ENCODE measurements around the gene RFX4. TPM values are rescaled to one million over a fixed set of nuclear protein-coding genes. Genes with fewer than 3 reads are reported as not detected.

RFX4 gene
- total and polyA plus RNA-seq, 2 of the 8 experiments (the other 6 are each of a cell fraction or from before 2014, with no cell fraction given) = 0.06 TPM; not detected in 1

GRCh38 chr12:106783515-106783914 lies 200.7 kb downstream of the RFX4 start:
- no peak overlapping the region for H2BK20ac ChIP-seq (ENCODE audit: low read length)

More at GRCh38 chr12:106783515-106783914, 200.7 kb downstream of the RFX4 start:
- Histone ChIP-seq H3K36me3 (ENCODE audit: control insufficient read depth in 2 of 4, insufficient read depth in 4 of 4, low read length in 3 of 4) (peaks cover 0 to 26% (median 8%) of the 10 kb centered on the region in 4 experiments; a peak in 5 of 8 replicates), H3K4me1 (replicated peaks in 1 of 4; ENCODE audit: control insufficient read depth in 3 of 4, insufficient read depth in 4 of 4, low read length in 3 of 4) (peaks cover 0 to 9% (median 3%) of the 10 kb centered on the region in 4 experiments; a peak in 3 of 7 replicates), H3K56ac (replicated peaks; ENCODE audit: insufficient read length, low read depth, low read length) (no peak overlapping the region), H3K9ac (replicated peaks in 1 of 4; ENCODE audit: extremely low read depth in 1 of 4, low read depth in 3 of 4, low read length in 3 of 4) (no peak overlapping the region), H3K27ac (ENCODE audit: low read depth, low read length) (no peak overlapping the region), H3K9me3 (ENCODE audit: insufficient read depth in 2 of 2, low read depth in 1 of 2, low read length in 1 of 2) (no peaks in the 10 kb centered on the region), H2BK12ac (ENCODE audit: low read depth, low read length) (no peak overlapping the region), H4K91ac (replicated peaks; ENCODE audit: insufficient read length, low read length) (no peak overlapping the region), H3K18ac (ENCODE audit: extremely low read depth, low read length) (no peak overlapping the region), H2BK15ac (ENCODE audit: low read length) (no peak overlapping the region), H3K79me1 (ENCODE audit: low read depth, low read length) (peaks cover 5% of the 10 kb centered on the region; the same call in 1 of the 2 replicates), H4K5ac (ENCODE audit: insufficient read length, low read depth, low read length) (no peak overlapping the region), H3K27me3 (replicated peaks in 1 of 4; ENCODE audit: control insufficient read depth in 3 of 4, extremely low read depth in 1 of 4, insufficient read depth in 3 of 4, low read length in 3 of 4) (no peaks in the 10 kb centered on the region), H2BK120ac (replicated peaks; ENCODE audit: low read depth, low read length) (no peak overlapping the region), H3K4me3 (ENCODE audit: extremely low read depth in 1 of 4, insufficient read depth in 2 of 4, low read depth in 3 of 4, low read length in 4 of 4) (no peak overlapping the region), H3K4me2 (ENCODE audit: insufficient read depth in 1 of 2, low read depth in 2 of 2, low read length in 2 of 2) (no peak overlapping the region), H3K4ac (replicated peaks; ENCODE audit: insufficient read length, low read depth, low read length) (no peak overlapping the region), H2AK5ac (ENCODE audit: low read depth, low read length) (no peak overlapping the region), H4K8ac (ENCODE audit: extremely low read depth, insufficient read depth, low read length) (no peak overlapping the region), H4K20me1 (replicated peaks in 1 of 2; ENCODE audit: control insufficient read depth in 1 of 2, insufficient read depth in 2 of 2, low read length in 2 of 2) (peaks cover 3 to 6% of the 10 kb centered on the region in 2 experiments), H3K23me2 (ENCODE audit: low read depth, low read length) (no peaks in the 10 kb centered on the region), H2AFZ (ENCODE audit: low read length) (no peak overlapping the region), H2BK5ac (ENCODE audit: low read depth, low read length) (no peak overlapping the region), H3K79me2 (ENCODE audit: control insufficient read depth in 1 of 2, insufficient read depth in 2 of 2, low read length in 2 of 2) (peaks cover 3 to 73% of the 10 kb centered on the region in 2 experiments; a peak in 3 of 4 replicates), H3K14ac (ENCODE audit: insufficient read length) (no peak overlapping the region), H3K23ac (ENCODE audit: insufficient read length) (no peak overlapping the region)
- FAIRE-seq = no peak
- TF ChIP-seq JUND (IDR thresholded peaks at IDR 0.05; ENCODE audit: low read length) (no peak), KDM5A (IDR thresholded peaks at IDR 0.05; ENCODE audit: low read length) (no peak), GABPA (IDR thresholded peaks at IDR 0.05; ENCODE audit: borderline replicate concordance, insufficient read depth, low read length) (no peak), CREB1 (IDR thresholded peaks at IDR 0.05) (no peak), POU5F1 (IDR thresholded peaks at IDR 0.05; ENCODE audit: low read depth, low read length) (no peak)
- ChIA-PET POLR2A (ENCODE audit: partially characterized antibody) (interaction anchor here (1.6 kb wide), 1 partner anchor 11 kb away, joined by 3 read pairs; no protein-coding TSS in a partner anchor), CTCF (ENCODE audit: partially characterized antibody) (interaction anchor here (1.0 kb wide), 1 partner anchor 32 kb away, joined by 3 read pairs; no protein-coding TSS in a partner anchor)
- WGBS, 2 experiments (ENCODE audit: extremely low coverage in 1 of 2, insufficient coverage in 1 of 2, insufficient read length in 1 of 2, insufficient replicate concordance in 2 of 2, low coverage in 1 of 2, low lambda C conversion rate in 2 of 2, missing lambda C conversion rate in 1 of 2) = 91% methylated on average over 5 of the region's 5 CpGs; no CpG with 5 or more reads in 1 of the 2 experiments
- DNase-seq (ENCODE audit: low read depth in 1 of 2, low spot score in 2 of 2) = no peak
